Activated B cell treated with CpG ODN at 0.5 μM for 24 hours (primary cell): ENCODE results near the gene GALNT8. TPM values are rescaled to one million over a fixed set of nuclear protein-coding genes. Genes with fewer than 3 reads are reported as not detected.

ENCODE experiments used
- ATAC-seq: fragments of 200-7000 bp; cut with Tn5 transposase; one replicate; pipeline ENCODE4 v1.10.0; 2021; ENCODE audit warnings: low read depth, mild to moderate bottlenecking, moderate library complexity
- CTCF ChIA-PET: fragments of 350-600 bp; sonication (Branson Sonifier 250); formaldehyde crosslinking; loops from one replicate; lab custom pipeline; 2021; ENCODE audit warnings: antibody characterized with exemption; lab: Charles Lee
- POLR2A ChIA-PET: fragments of 350-600 bp; sonication (Branson Sonifier 250); formaldehyde crosslinking; loops from one replicate; lab custom pipeline; 2021; ENCODE audit warnings: antibody characterized with exemption; lab: Charles Lee
- DNase-seq: peaks from one replicate; pipeline ENCODE4 v3.0.0; 2022
- H3K27ac Mint-ChIP-seq: one replicate; pipeline ENCODE4 v1.8.0; 2020; ENCODE audit warnings: mixed read lengths
- H3K27me3 Mint-ChIP-seq: one replicate; pipeline ENCODE4 v1.8.0; 2021; ENCODE audit warnings: mixed read lengths
- H3K36me3 Mint-ChIP-seq: one replicate; pipeline ENCODE4 v1.8.0; 2021; ENCODE audit warnings: low read depth, mixed read lengths
- H3K4me1 Mint-ChIP-seq: one replicate; pipeline ENCODE4 v1.8.0; 2021; ENCODE audit warnings: mixed read lengths
- H3K4me3 Mint-ChIP-seq: one replicate; pipeline ENCODE4 v1.8.0; 2020; ENCODE audit warnings: mild to moderate bottlenecking, mixed read lengths
- H3K9me3 Mint-ChIP-seq: one replicate; pipeline ENCODE4 v1.8.0; 2020; ENCODE audit warnings: mixed read lengths
- intact Hi-C: fragments of 100-400 bp; cut with micrococcal nuclease; formaldehyde crosslinking; loops from one replicate; pipeline ENCODE4 v1.15.1; 2024
- total RNA-seq: library from RNA; stranded (reverse); gene quantifications from 2 replicates; pipeline ENCODE4 v1.2.3, GENCODE V29; 2022
- TF ChIP-seq, protein P1 (sequence below): fragments of 200-600 bp; IDR thresholded peaks from one replicate; pipeline ENCODE4 v1.8.0; 2022; ENCODE audit warnings: antibody characterized with exemption, mild to moderate bottlenecking

The GALNT8 gene
- total RNA-seq, 1 donor from 2014 or later = 1.4 TPM

DNA sequence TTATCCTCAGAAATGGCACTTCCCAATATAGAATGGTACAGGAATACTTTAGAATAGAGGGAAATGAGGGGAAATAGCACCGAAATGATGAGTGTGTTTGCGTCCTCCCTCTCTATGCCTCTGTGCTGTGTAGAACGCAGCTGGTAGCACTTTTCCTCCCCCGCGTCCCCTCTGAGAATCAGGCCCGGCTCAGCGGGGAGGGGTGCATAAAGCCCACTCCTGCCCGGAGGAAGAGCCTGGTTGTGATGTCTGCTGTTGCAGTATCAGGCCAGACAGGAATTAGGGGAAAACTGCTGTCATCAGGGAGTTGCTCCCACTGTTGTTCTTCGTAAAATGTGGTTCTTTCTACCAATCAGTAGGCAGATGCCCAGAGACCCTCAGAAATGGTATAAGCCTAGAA is 76.0 kb downstream of the GALNT8 start:
- Mint-ChIP-seq H3K36me3 (no peaks in the 10 kb centered on the region), H3K4me1 (no peaks in the 10 kb centered on the region), H3K9me3 (peaks cover 2% of the 10 kb centered on the region), H3K27me3 (peaks cover 43% of the 10 kb centered on the region), H3K27ac (no peak overlapping the region), H3K4me3 (no peak overlapping the region)
- ChIA-PET CTCF (no interaction called here), POLR2A (no interaction called here)
- DNase-seq (no peak), ATAC-seq (no peak)
- intact Hi-C loops = no loop called here
- TF ChIP-seq, protein P1, sequence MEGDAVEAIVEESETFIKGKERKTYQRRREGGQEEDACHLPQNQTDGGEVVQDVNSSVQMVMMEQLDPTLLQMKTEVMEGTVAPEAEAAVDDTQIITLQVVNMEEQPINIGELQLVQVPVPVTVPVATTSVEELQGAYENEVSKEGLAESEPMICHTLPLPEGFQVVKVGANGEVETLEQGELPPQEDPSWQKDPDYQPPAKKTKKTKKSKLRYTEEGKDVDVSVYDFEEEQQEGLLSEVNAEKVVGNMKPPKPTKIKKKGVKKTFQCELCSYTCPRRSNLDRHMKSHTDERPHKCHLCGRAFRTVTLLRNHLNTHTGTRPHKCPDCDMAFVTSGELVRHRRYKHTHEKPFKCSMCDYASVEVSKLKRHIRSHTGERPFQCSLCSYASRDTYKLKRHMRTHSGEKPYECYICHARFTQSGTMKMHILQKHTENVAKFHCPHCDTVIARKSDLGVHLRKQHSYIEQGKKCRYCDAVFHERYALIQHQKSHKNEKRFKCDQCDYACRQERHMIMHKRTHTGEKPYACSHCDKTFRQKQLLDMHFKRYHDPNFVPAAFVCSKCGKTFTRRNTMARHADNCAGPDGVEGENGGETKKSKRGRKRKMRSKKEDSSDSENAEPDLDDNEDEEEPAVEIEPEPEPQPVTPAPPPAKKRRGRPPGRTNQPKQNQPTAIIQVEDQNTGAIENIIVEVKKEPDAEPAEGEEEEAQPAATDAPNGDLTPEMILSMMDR = no peak

DNA sequence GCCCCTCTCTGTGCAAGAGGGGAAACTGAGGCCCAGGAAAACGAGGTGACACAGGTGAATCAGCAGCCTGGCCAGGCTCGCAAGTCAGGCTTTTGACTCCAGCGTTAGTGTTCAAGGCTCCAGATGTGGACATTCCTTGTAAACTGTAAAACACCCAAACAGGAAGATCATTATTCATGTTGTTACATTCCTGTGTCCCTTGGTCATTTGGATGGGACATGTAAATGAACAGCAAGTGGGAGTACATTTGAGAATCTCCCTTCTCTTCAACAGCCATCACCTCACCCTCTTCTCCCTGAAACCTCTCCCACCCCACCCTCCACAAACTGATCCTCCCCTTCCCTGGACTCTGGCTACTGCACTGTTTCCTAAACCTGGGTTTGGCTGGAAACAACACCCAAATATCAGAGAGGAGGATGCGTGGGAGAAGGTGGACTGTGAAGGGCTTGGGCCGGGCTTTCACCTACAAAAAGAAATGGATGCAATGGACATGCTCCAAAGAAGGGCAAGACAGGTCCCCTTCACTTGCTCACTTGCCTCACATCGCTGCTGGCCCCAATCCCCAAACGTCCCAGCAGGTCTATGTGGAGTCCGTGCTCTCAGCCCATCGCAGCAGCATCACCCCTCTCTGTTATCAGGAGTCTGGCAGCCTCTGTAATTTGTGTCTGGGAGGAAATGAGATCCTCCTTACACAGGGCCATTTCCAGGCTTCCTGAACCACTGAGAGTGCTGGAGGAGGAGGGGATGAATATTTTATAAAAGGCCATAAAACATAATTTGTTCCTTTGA is 76.7 kb downstream of the GALNT8 start:
- Mint-ChIP-seq H3K4me1 (no peaks in the 10 kb centered on the region), H3K27me3 (peaks cover 36% of the 10 kb centered on the region), H3K27ac (no peak overlapping the region), H3K36me3 (no peaks in the 10 kb centered on the region), H3K4me3 (no peak overlapping the region), H3K9me3 (no peaks in the 10 kb centered on the region)
- DNase-seq = no peak
- intact Hi-C loops = no loop called here
- TF ChIP-seq, protein P1 = no peak
- ChIA-PET POLR2A (no interaction called here), CTCF (no interaction called here)
- ATAC-seq = no peak

DNA sequence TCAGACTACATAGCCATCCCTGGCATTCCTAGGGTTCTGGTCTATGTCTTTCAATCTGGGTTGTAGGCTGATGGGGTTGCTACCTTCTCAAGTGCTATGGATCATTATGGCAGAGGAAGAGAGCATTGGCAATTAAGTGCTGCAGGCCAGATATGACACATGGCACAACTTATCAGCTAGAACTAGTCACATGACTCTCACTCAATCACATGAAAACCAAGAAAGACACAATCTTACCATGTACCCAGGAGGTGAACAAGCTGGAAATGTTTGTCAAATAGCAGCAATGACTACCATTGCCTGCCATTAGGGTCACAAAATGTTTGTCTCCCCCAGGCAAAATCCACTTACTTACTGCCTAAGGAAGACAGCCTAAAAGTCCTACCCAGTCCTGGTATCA is 80.4 kb downstream of the GALNT8 start:
- H3K4me3 Mint-ChIP-seq = no peak overlapping the region
- DNase-seq = no peak
- no peak for ATAC-seq
- H3K27ac Mint-ChIP-seq = no peak overlapping the region
- H3K4me1 Mint-ChIP-seq = no peaks in the 10 kb centered on the region
- ChIA-PET POLR2A (interaction anchor here (0.6 kb wide), 1 partner anchor 41 kb away, joined by 3 read pairs; no protein-coding TSS in a partner anchor), CTCF (no interaction called here)
- H3K27me3 Mint-ChIP-seq = peaks cover 31% of the 10 kb centered on the region
- H3K9me3 Mint-ChIP-seq = no peaks in the 10 kb centered on the region
- intact Hi-C loops = no loop called here
- TF ChIP-seq, protein P1 = no peak
- H3K36me3 Mint-ChIP-seq = no peaks in the 10 kb centered on the region

DNA sequence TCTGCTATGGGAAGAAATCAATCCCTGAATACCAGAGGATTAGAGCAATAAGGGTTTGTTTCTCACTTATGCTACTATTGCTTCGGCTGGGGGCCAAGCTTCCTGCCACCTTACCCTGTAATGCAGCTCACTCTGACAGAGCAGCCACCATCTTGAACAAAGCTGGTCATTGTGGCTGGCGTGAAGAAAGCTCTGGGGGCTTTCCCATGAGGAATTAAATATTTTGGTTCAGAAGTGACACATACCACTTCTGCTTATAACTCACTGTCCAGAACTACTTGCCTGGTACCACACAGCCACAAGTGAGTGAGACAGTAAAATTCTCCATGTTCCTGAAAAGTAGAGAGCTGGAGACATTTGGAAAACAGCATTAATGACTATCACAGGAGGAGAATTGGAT is 82.6 kb downstream of the GALNT8 start:
- ATAC-seq (no peak), DNase-seq (no peak)
- ChIA-PET POLR2A (no interaction called here), CTCF (no interaction called here)
- no peaks in the 10 kb centered on the region for H3K9me3 Mint-ChIP-seq
- H3K4me1 Mint-ChIP-seq = peaks cover 6% of the 10 kb centered on the region
- no peak overlapping the region for H3K27ac Mint-ChIP-seq
- H3K27me3 Mint-ChIP-seq = peaks cover 23% of the 10 kb centered on the region
- no peak overlapping the region for H3K4me3 Mint-ChIP-seq
- TF ChIP-seq, protein P1 = no peak
- no peaks in the 10 kb centered on the region for H3K36me3 Mint-ChIP-seq
- intact Hi-C loops = no loop called here

DNA sequence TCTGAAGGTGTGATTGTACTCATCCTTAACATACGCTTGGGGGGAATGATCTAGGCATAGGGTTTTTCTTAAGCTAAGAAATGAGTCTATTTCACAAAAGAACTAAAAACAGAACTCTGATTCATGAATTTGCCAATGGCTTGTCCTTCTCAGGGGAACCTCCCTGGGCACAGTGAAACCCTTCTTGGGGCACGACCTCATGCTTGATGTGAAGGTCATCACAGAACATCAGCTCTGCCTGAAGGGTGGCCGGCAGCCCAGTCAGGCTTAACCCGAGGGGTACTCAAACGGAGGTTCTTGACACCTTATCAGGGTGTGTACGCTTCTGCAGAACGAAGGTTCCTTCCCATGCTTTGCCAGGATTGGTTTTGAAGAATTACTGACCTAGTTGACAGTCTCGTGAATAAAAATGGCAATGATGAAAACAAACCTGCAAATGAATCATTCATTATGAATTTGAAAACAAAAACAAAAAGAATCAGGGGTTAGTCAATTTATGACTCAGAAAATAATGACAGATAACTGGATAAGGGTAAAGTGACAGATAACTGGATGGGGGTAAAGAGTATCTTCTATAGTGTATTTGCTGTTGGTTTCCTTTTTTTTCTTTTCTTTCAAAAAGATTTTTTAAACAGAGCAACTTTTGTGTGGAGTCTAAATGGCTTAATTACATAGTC is 86.4 kb downstream of the GALNT8 start:
- Mint-ChIP-seq H3K4me1 (peaks cover 35% of the 10 kb centered on the region), H3K27me3 (peaks cover 21% of the 10 kb centered on the region), H3K27ac (no peak overlapping the region), H3K36me3 (no peaks in the 10 kb centered on the region), H3K9me3 (no peaks in the 10 kb centered on the region), H3K4me3 (no peak overlapping the region)
- ATAC-seq = no peak
- intact Hi-C loops = no loop called here
- TF ChIP-seq, protein P1 = no peak
- POLR2A ChIA-PET = interaction anchor here (0.6 kb wide), 1 partner anchor 534 kb away, joined by 6 read pairs; no protein-coding TSS in a partner anchor
- no peak for DNase-seq
- CTCF ChIA-PET = no interaction called here
